Peyer's patch (tissue), 4 donors: Measurements from ENCODE around the gene GUSB. TPM values are rescaled to one million over a fixed set of nuclear protein-coding genes. Genes with fewer than 3 reads are reported as not detected.
"Not testable (repeated sequence)": the region's sequence is repeated elsewhere in the genome, so short reads cannot be mapped to it uniquely, and the experiment has no call there.

Experiments used
- DNase-seq, 3 donors: peaks; one replicate each; pipeline ENCODE4 v3.0.0-alpha.2; 2017 to 2019
- H3K27ac ChIP-seq, 4 donors: fragments of 200-600 bp; sonication (generic); one replicate each; pipeline ENCODE4 v1.5.1; 2016 to 2019
- H3K27me3 ChIP-seq, 2 donors: fragments of 200-600 bp; sonication (generic); one replicate each; pipeline ENCODE4 v1.5.1; 2019
- H3K36me3 ChIP-seq, 3 donors: fragments of 200-600 bp; sonication (generic); one replicate each; pipeline ENCODE4 v1.5.1; 2016 to 2019
- H3K4me1 ChIP-seq, 4 donors: fragments of 200-600 bp; sonication (generic); one replicate each; pipeline ENCODE4 v1.5.1; 2016 to 2019
- H3K4me3 ChIP-seq, 4 donors: fragments of 200-600 bp; sonication (generic); 1 replicate in 3 of 4; 2 replicates in 1 of 4; pipeline ENCODE4 v1.5.1; 2016 to 2019; ENCODE audit warnings: mild to moderate bottlenecking in 1 of 4
- H3K9me3 ChIP-seq, 4 donors: fragments of 200-600 bp; sonication (generic); one replicate each; pipeline ENCODE4 v1.5.1; 2016 to 2019; ENCODE audit warnings: mild to moderate bottlenecking in 1 of 4
- POLR2A ChIP-seq, 2 donors: fragments of 450-650 bp; IDR thresholded peaks; one replicate each; pipeline ENCODE4 v1.5.1; 2017; ENCODE audit warnings: antibody characterized with exemption in 2 of 2, mild to moderate bottlenecking in 2 of 2, moderate library complexity in 2 of 2
- total RNA-seq, 4 donors: library from RNA; depleted of rRNA; stranded (reverse); fragments of >200 nt; gene quantifications; one replicate each; pipeline ENCODE4 v1.1.0, GENCODE V29; 2016
- TF ChIP-seq, protein P1 (sequence below), 6 experiments: fragments of 450-650 bp in 4 of 6; fragments of 200-600 bp in 2 of 6; sonication (generic) in 1 of 6; IDR thresholded peaks; one replicate each; pipeline ENCODE4 v1.5.1; 2017 to 2019; ENCODE audit warnings: antibody characterized with exemption in 6 of 6, mild to moderate bottlenecking in 3 of 6, moderate library complexity in 1 of 6

Gene GUSB
- total RNA-seq, 4 donors from 2014 or later: 29.8 to 56.9 (median 48.4) TPM

DNA sequence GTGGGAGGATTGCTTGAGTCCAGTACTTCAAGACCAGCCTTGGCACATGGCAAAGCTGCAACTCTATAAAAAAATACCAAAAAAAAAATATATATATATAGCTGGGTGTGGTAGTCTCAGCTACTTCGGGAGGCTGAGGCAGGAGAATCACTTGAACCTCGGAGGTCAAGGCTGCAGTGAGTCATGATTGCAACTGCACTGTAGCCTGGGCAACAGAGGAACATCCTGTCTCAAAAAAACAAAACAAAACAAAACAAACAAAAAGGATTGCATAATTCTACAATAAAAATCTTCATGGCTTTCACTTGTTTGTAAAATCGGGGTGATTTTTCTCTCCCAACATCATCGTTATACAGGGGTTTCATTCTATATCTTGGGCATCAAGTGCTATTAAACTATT, 35.1 kb downstream of the GUSB start:
- TF ChIP-seq, protein P1, sequence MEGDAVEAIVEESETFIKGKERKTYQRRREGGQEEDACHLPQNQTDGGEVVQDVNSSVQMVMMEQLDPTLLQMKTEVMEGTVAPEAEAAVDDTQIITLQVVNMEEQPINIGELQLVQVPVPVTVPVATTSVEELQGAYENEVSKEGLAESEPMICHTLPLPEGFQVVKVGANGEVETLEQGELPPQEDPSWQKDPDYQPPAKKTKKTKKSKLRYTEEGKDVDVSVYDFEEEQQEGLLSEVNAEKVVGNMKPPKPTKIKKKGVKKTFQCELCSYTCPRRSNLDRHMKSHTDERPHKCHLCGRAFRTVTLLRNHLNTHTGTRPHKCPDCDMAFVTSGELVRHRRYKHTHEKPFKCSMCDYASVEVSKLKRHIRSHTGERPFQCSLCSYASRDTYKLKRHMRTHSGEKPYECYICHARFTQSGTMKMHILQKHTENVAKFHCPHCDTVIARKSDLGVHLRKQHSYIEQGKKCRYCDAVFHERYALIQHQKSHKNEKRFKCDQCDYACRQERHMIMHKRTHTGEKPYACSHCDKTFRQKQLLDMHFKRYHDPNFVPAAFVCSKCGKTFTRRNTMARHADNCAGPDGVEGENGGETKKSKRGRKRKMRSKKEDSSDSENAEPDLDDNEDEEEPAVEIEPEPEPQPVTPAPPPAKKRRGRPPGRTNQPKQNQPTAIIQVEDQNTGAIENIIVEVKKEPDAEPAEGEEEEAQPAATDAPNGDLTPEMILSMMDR (IDR thresholded peaks at IDR 0.05): no peak
- TF ChIP-seq POLR2A (IDR thresholded peaks at IDR 0.05): no peak
- no peaks in the 10 kb centered on the region for H3K27me3 ChIP-seq
- H3K4me3 ChIP-seq: no peak overlapping the region
- H3K27ac ChIP-seq: no peak overlapping the region
- no peaks in the 10 kb centered on the region for H3K4me1 ChIP-seq
- H3K9me3 ChIP-seq: no peaks in the 10 kb centered on the region
- no peaks in the 10 kb centered on the region for H3K36me3 ChIP-seq
- DNase-seq: peak in 1 of 3 donors; percentile 56

DNA sequence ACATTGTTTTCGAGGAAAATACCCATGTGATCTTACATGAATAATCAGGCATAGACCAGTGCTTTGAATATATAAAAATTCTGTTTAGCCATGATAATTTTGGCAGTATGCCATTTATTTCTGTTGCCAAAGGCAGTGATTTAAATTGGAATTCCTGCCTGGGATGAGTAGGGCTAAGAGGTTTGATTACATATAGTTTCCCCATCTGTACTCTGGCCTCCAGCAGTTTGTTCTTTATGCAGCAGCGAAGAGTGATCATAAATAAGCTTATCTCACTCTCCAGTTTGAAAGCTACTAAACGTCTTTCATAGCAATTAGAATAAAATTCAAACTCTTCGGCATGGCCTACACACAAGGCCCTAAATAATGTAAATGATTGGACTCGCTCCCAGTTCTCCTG, 36.2 kb downstream of the GUSB start:
- not testable (repeated sequence) for DNase-seq, H3K36me3 ChIP-seq, H3K9me3 ChIP-seq, H3K4me3 ChIP-seq, H3K27me3 ChIP-seq, H3K4me1 ChIP-seq, H3K27ac ChIP-seq

DNA sequence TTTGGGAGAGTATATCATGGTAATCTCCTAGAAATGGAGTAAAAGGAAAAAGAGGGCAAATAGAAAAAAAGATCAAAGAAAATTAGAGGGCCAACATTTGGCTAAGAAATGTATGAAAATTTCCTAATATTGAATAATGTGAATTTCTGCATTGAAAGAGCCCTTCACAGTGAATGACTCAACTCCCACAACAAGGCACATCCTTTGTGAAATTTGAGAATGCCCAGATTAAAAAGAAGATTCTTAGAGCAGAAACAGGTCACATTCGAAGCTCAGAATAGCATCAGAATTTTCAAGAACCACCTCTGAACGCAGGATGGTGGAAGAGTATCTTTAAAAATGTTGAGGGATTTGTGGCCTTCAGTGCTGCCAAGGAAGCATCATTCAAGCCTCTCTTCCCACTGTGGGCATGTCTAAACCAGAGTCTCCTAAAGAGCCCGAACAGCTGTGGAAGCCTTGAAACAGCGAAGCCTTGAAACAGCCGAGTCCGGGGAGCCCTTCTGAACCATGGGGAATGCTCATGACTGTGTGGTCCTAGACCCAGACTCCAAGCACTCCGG, 43.6 kb downstream of the GUSB start:
- Histone ChIP-seq H3K36me3 (peaks cover 0 to 4% (median 0%) of the 10 kb centered on the region in 3 donors), H3K9me3 (no peaks in the 10 kb centered on the region), H3K27me3 (no peaks in the 10 kb centered on the region), H3K27ac (no peak overlapping the region), H3K4me1 (no peaks in the 10 kb centered on the region), H3K4me3 (no peak overlapping the region)
- DNase-seq: no peak
- TF ChIP-seq POLR2A (IDR thresholded peaks at IDR 0.05): no peak
- TF ChIP-seq, protein P1 (IDR thresholded peaks at IDR 0.05): no peak

- Histone ChIP-seq H3K27me3 (no peaks in the 10 kb centered on the region), H3K4me1 (no peaks in the 10 kb centered on the region), H3K27ac (no peak overlapping the region), H3K4me3 (no peak overlapping the region), H3K36me3 (peaks cover 0 to 4% (median 0%) of the 10 kb centered on the region in 3 donors), H3K9me3 (no peaks in the 10 kb centered on the region)
- DNase-seq: no peak
- TF ChIP-seq, protein P1 (IDR thresholded peaks at IDR 0.05): no peak
- TF ChIP-seq POLR2A (IDR thresholded peaks at IDR 0.05): no peak
Measured at GRCh38 chr7:65937296-65937695, 44.7 kb downstream of the GUSB start.

DNA sequence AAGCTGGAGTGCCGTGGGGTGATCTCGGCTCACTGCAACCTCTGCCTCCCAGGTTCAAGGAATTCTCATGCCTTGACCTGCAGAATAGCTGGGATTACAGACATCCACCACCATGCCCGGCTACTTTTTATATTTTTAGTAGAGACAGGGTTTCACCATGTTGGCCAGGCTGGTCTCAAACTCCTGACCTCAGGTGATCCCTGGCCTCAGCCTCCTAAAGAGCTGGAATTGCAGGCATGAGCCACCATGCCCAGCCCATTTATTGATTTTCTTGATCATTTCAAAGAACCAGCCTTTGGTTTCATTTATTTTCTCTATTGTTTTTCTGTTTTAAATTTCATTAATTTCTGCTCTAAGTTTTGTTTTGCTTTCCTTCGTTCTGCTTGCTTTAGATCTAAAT, 50.3 kb downstream of the GUSB start:
- H3K4me1 ChIP-seq: no peaks in the 10 kb centered on the region
- TF ChIP-seq, protein P1 (IDR thresholded peaks at IDR 0.05): no peak
- TF ChIP-seq POLR2A (IDR thresholded peaks at IDR 0.05): no peak
- H3K27ac ChIP-seq: no peak overlapping the region
- H3K36me3 ChIP-seq: no peaks in the 10 kb centered on the region
- no peaks in the 10 kb centered on the region for H3K27me3 ChIP-seq
- no peaks in the 10 kb centered on the region for H3K9me3 ChIP-seq
- no peak overlapping the region for H3K4me3 ChIP-seq
- DNase-seq: no peak

- Histone ChIP-seq H3K4me3 (no peak overlapping the region), H3K27me3 (no peaks in the 10 kb centered on the region), H3K36me3 (no peaks in the 10 kb centered on the region), H3K9me3 (no peaks in the 10 kb centered on the region), H3K4me1 (no peaks in the 10 kb centered on the region), H3K27ac (no peak overlapping the region)
- DNase-seq: peak in 1 of 3 donors; percentile 47
- no peak for TF ChIP-seq POLR2A (IDR thresholded peaks at IDR 0.05)
- TF ChIP-seq, protein P1 (IDR thresholded peaks at IDR 0.05): no peak
Measured at GRCh38 chr7:65927489-65928448, 54.2 kb downstream of the GUSB start.
